Calu3 (cell line): ENCODE results near the gene QARS1. TPM values are rescaled to one million over a fixed set of nuclear protein-coding genes. Genes with fewer than 3 reads are reported as not detected.

Source experiments
- BruUV-seq: library from RNA; stranded (reverse); fragments of 400-500 nt; replicated peaks from 2 replicates; lab custom pipeline; 2021; lab: Mats Ljungman, UMichigan
- CTCF ChIA-PET: fragments of 300-600 bp; sonication (Branson Sonifier 250); formaldehyde crosslinking; loops from one replicate; lab custom pipeline; 2022; ENCODE audit warnings: antibody characterized with exemption; lab: Charles Lee
- DNase-seq: peaks from one replicate; pipeline ENCODE4 v3.0.0; 2022
- H3K27ac Mint-ChIP-seq: one replicate; pipeline ENCODE4 v1.8.0; 2022; ENCODE audit warnings: mixed read lengths; ENCODE audit not compliant: unreplicated experiment
- H3K27me3 Mint-ChIP-seq: one replicate; pipeline ENCODE4 v1.8.0; 2022; ENCODE audit warnings: mixed read lengths; ENCODE audit not compliant: unreplicated experiment
- H3K36me3 Mint-ChIP-seq: one replicate; pipeline ENCODE4 v1.8.0; 2022; ENCODE audit warnings: mild to moderate bottlenecking, moderate library complexity, mixed read lengths; ENCODE audit not compliant: insufficient read depth, unreplicated experiment
- H3K4me1 Mint-ChIP-seq: one replicate; pipeline ENCODE4 v1.8.0; 2022; ENCODE audit warnings: mild to moderate bottlenecking, low read depth, mixed read lengths; ENCODE audit not compliant: unreplicated experiment
- H3K4me3 Mint-ChIP-seq: one replicate; pipeline ENCODE4 v1.8.0; 2022; ENCODE audit warnings: mild to moderate bottlenecking, low read depth, moderate library complexity, mixed read lengths; ENCODE audit not compliant: unreplicated experiment
- H3K9me3 Mint-ChIP-seq: one replicate; pipeline ENCODE4 v1.8.0; 2022; ENCODE audit warnings: low read depth, mixed read lengths; ENCODE audit not compliant: unreplicated experiment
- intact Hi-C: fragments of 100-400 bp; cut with micrococcal nuclease; formaldehyde crosslinking; loops from one replicate; pipeline ENCODE4 v1.10.0; 2022; ENCODE audit not compliant: unreplicated experiment
- total RNA-seq: library from RNA; stranded (reverse); gene quantifications from 2 replicates; pipeline ENCODE4 v1.2.3, GENCODE V29; 2022
- TF ChIP-seq, protein P1 (sequence below): fragments of 200-600 bp; IDR thresholded peaks from one replicate; pipeline ENCODE4 v1.8.0; 2022; ENCODE audit warnings: antibody characterized with exemption; ENCODE audit not compliant: unreplicated experiment

The QARS1 gene
- total RNA-seq, 1 experiment from 2014 or later: 248 TPM

DNA sequence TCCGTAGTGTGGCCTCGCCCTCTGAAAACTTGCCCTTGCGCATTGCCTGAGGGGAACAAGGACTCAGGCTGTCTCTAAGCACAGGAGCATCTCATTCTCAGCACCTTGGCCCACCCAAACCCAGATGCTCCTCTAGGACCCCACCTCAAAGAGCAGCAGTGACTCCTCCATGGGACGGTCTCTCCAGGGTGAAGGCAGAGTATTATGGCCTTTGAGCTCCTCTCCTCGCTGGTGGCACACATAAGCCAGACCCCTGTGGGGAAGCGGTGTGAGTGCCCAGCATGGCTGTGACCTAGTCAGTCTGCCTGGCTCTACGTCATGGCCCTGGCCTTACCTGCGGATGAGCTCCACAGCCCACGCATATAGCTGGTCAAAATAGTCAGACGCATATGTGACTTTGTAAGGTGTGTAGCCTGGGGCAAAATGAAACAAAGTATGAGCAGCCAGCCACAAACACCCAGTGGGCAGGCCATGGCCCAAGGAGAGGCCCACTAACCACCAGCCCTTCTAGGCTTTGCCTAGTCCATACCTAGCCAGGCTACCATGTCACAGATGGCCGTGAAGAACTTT, 4.4 kb downstream of the QARS1 start:
- TF ChIP-seq, protein P1, sequence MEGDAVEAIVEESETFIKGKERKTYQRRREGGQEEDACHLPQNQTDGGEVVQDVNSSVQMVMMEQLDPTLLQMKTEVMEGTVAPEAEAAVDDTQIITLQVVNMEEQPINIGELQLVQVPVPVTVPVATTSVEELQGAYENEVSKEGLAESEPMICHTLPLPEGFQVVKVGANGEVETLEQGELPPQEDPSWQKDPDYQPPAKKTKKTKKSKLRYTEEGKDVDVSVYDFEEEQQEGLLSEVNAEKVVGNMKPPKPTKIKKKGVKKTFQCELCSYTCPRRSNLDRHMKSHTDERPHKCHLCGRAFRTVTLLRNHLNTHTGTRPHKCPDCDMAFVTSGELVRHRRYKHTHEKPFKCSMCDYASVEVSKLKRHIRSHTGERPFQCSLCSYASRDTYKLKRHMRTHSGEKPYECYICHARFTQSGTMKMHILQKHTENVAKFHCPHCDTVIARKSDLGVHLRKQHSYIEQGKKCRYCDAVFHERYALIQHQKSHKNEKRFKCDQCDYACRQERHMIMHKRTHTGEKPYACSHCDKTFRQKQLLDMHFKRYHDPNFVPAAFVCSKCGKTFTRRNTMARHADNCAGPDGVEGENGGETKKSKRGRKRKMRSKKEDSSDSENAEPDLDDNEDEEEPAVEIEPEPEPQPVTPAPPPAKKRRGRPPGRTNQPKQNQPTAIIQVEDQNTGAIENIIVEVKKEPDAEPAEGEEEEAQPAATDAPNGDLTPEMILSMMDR: no peak
- H3K27me3 Mint-ChIP-seq: no peaks in the 10 kb centered on the region
- H3K9me3 Mint-ChIP-seq: no peaks in the 10 kb centered on the region
- H3K36me3 Mint-ChIP-seq: peaks cover 50% of the 10 kb centered on the region
- no peak overlapping the region for H3K27ac Mint-ChIP-seq
- intact Hi-C loops: no loop called here
- H3K4me3 Mint-ChIP-seq: no peak overlapping the region
- DNase-seq: no peak
- BruUV-seq: no TSS peak
- CTCF ChIA-PET: no interaction called here
- H3K4me1 Mint-ChIP-seq: peaks cover 10% of the 10 kb centered on the region

DNA sequence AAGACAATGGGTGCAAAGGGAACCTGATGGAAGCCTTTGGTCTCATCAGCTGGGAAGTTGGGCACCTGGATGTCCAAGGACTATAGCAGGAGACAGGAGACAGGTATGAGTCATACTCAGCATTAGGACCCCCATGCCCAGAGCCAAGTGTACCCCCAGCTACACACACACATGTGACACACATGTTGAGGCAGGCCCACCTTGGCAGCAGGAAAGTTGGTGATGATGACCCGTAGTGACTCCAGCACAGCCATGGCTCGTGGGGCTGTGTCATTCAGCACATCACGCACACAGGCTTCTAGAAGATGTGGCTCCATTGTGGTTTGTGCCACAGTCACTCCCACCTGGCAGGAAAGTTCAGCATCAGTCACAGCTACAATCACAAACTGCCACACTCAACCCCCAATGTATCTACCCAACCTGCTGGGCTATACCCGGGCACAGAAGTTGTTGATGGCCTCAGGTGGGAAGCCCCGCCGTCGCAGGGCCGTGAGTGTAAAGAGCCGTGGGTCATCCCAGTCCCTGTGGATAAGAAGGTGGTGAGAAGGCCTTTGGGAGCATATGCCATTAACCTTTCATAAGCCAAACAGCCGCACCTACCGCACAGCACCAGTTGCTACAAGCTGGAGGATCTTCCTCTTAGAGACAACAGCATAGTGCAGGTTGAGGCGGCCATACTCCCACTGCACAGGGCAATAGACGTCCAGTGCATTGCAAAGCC, 5.5 kb downstream of the QARS1 start:
- H3K9me3 Mint-ChIP-seq: no peaks in the 10 kb centered on the region
- H3K36me3 Mint-ChIP-seq: peaks cover 49% of the 10 kb centered on the region
- BruUV-seq: no TSS peak
- CTCF ChIA-PET: interaction anchor here (0.6 kb wide), 1 partner anchor 459 kb away, joined by 4 read pairs; no protein-coding TSS in a partner anchor
- TF ChIP-seq, protein P1: no peak
- no peak overlapping the region for H3K4me3 Mint-ChIP-seq
- DNase-seq: no peak
- peaks cover 10% of the 10 kb centered on the region for H3K4me1 Mint-ChIP-seq
- intact Hi-C loops: no loop called here
- no peaks in the 10 kb centered on the region for H3K27me3 Mint-ChIP-seq
- H3K27ac Mint-ChIP-seq: no peak overlapping the region

DNA sequence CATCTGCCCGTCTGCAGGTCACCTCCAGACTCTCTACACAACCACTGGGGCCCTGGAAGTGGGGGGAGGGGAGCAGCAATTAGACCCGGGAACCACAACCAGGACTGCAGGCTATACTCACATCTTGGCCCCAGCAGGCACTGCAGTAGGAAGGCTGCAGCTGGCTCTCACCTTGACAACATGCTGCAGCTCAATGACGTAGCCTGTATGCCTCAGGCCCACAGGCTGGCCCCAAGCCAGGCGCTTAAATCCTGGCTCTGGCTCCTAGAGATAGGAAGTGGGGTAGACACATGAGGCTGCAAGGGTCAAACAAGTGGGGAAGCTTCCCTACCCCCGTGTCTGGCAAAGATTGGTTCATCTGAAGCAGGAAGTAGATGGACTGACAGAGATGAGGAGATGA, 6.1 kb downstream of the QARS1 start:
- Mint-ChIP-seq H3K36me3 (peaks cover 49% of the 10 kb centered on the region), H3K4me3 (no peak overlapping the region), H3K27ac (no peak overlapping the region), H3K9me3 (no peaks in the 10 kb centered on the region), H3K27me3 (no peaks in the 10 kb centered on the region), H3K4me1 (peaks cover 5% of the 10 kb centered on the region)
- DNase-seq: no peak
- no TSS peak for BruUV-seq
- CTCF ChIA-PET: interaction anchor here (0.6 kb wide), 1 partner anchor 459 kb away, joined by 4 read pairs; no protein-coding TSS in a partner anchor
- TF ChIP-seq, protein P1: no peak
- intact Hi-C loops: no loop called here

DNA sequence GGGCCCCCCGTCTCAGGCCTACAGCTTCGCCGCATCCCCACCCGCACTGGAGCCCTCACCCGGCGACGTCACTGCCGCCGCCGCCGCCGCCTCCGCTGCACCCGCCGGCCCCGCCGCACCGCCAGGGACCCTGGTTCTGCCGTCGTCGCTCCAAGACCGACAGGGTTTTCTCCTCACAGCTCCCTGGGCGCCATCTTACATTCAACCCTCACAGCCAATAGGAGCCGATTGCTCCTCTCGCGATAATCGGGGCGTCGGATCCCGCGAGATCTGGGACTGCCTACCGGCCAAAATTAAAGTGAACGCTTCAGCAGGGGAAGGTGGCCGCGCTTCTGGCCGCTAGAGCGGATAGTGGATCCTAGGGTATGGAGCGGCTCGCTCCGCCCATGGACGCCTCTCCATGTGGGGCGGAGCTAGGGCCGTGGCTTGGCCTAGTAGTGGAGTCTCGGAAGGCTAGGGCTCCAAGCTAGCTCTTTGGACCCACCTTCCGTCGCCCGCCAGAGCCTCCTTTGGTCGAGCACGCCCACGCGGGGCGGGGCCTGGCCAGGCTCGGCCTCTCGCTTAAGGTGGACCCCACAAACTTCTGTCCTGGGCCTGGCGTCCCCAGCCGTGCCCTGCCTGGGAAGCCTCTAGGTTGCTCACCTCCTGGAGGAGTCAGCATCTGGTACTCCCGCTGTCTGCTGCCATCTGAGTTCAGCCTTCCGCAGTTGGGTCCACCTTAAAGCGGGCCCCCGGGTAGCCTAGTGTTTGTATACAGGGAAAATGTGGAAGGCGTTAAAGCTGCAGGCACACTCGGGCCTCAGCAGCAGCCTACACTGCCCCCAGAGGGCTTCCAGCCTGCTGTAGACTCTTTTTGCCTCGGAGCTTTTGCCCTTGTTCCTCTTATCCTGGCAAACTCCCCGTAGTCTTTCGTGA, 10.4 kb downstream of the QARS1 start, which contains the start of gene QRICH1:
Gene QRICH1 (minus strand): TSS at position 219 of the 915 bp plus-strand sequence. CDS start 17,054 bp downstream, outside the sequence.
- H3K4me1 Mint-ChIP-seq: no peaks in the 10 kb centered on the region
- no TSS peak for BruUV-seq
- TF ChIP-seq, protein P1: no peak
- CTCF ChIA-PET: interaction anchor here (1.2 to 2.0 kb wide), 11 partner anchors 10 to 355 kb away, joined by 3 to 12 read pairs (median 4); partner anchors contain the start of genes KLHDC8B, LAMB2, NDUFAF3 and QARS1
- no peaks in the 10 kb centered on the region for H3K27me3 Mint-ChIP-seq
- peak; percentile 96 for DNase-seq
- H3K4me3 Mint-ChIP-seq: peak within 1 kb of the TSS; percentile 95
- intact Hi-C loops: no loop called here
- peaks cover 60% of the 10 kb centered on the region for H3K36me3 Mint-ChIP-seq
- peak within 1 kb of the TSS; percentile 99 for H3K27ac Mint-ChIP-seq
- H3K9me3 Mint-ChIP-seq: no peaks in the 10 kb centered on the region
